BJ (cell line): ENCODE data around the gene PRR15. TPM values are rescaled to one million over a fixed set of nuclear protein-coding genes. Genes with fewer than 3 reads are reported as not detected.

ENCODE experiments used
- CTCF ChIA-PET: fragments of 350-600 bp; formaldehyde crosslinking; extraction: SDS; loops from one replicate; lab custom pipeline; 2021; ENCODE audit warnings: antibody characterized with exemption, inconsistent platforms; lab: Yijun Ruan, JAX
- POLR2A ChIA-PET: fragments of 300-600 bp; sonication (Branson Sonifier 250); formaldehyde crosslinking; extraction: SDS; loops from one replicate; lab custom pipeline; 2021; ENCODE audit warnings: antibody characterized with exemption; lab: Charles Lee
- DNase-seq: peaks from one replicate; pipeline ENCODE4 v3.0.0-alpha.2; 2011; ENCODE audit warnings: low read depth
- H3K27me3 ChIP-seq: 2 replicates; pipeline ENCODE4 v1.6.0; 2011; ENCODE audit warnings: low read length; ENCODE audit not compliant: control insufficient read depth, insufficient read depth
- H3K36me3 ChIP-seq: 2 replicates; pipeline ENCODE4 v1.5.1; 2011; ENCODE audit warnings: low read length; ENCODE audit not compliant: control insufficient read depth, insufficient read depth
- H3K4me3 ChIP-seq: 2 replicates; pipeline ENCODE4 v1.5.1; 2011; ENCODE audit warnings: low read depth, mild to moderate bottlenecking, control low read depth, low read length
- CTCF ChIP-seq: IDR thresholded peaks from 2 replicates; pipeline ENCODE4 v1.5.1; 2011; ENCODE audit warnings: low read depth, mild to moderate bottlenecking, control low read depth, inconsistent platforms, low read length, moderate library complexity; ENCODE audit not compliant: insufficient read depth
- polyA plus RNA-seq: library from polyadenylated mRNA; depleted of rRNA; stranded (reverse); fragments of >200 nt; gene quantifications from 2 replicates; pipeline ENCODE4 v1.2.3, GENCODE V29; 2011

PRR15 gene
- polyA plus RNA-seq, 1 experiment, result 0.63 TPM

- Histone ChIP-seq H3K27me3 (no peaks in the 10 kb centered on the region), H3K4me3 (no peak overlapping the region), H3K36me3 (no peaks in the 10 kb centered on the region)
- no peak for TF ChIP-seq CTCF
- DNase-seq, result no peak
- ChIA-PET POLR2A (no interaction called here), CTCF (interaction anchor here (1.4 kb wide), 1 partner anchor 50 kb away, joined by 3 read pairs; no protein-coding TSS in a partner anchor)
These were observed 25.2 kb upstream of the PRR15 start for GRCh38 chr7:29538389-29538788.

- ChIA-PET CTCF (interaction anchor here (1.4 kb wide), 1 partner anchor 97 kb away, joined by 4 read pairs; no protein-coding TSS in a partner anchor), POLR2A (no interaction called here)
- no peaks in the 10 kb centered on the region for H3K36me3 ChIP-seq
- no peak for DNase-seq
- H3K4me3 ChIP-seq, result no peak overlapping the region
- no peak for TF ChIP-seq CTCF
- H3K27me3 ChIP-seq, result no peaks in the 10 kb centered on the region
These were observed 24.2 kb upstream of the PRR15 start for GRCh38 chr7:29539471-29539870.

- Histone ChIP-seq H3K27me3 (peaks cover 2% of the 10 kb centered on the region; the same call in 1 of the 2 replicates), H3K4me3 (no peak overlapping the region), H3K36me3 (no peaks in the 10 kb centered on the region)
- ChIA-PET POLR2A (no interaction called here), CTCF (no interaction called here)
- TF ChIP-seq CTCF, result no peak
- DNase-seq, result no peak
These were observed 16.2 kb upstream of the PRR15 start for GRCh38 chr7:29547421-29547820.

- no peak overlapping the region for H3K4me3 ChIP-seq
- TF ChIP-seq CTCF, result no peak
- no peaks in the 10 kb centered on the region for H3K36me3 ChIP-seq
- no peak for DNase-seq
- POLR2A ChIA-PET, result no interaction called here
- CTCF ChIA-PET, result no interaction called here
- H3K27me3 ChIP-seq, result peaks cover 2% of the 10 kb centered on the region; the same call in 1 of the 2 replicates
These were observed 14.8 kb upstream of the PRR15 start for GRCh38 chr7:29548823-29549222.

- no peaks in the 10 kb centered on the region; the same call in 1 of the 2 replicates for H3K27me3 ChIP-seq
- ChIA-PET CTCF (interaction anchor here (0.9 to 1.0 kb wide), 2 partner anchors 9 to 26 kb away, joined by 3 read pairs; no protein-coding TSS in a partner anchor), POLR2A (no interaction called here)
- no peak for DNase-seq
- TF ChIP-seq CTCF, result no peak
- H3K36me3 ChIP-seq, result no peaks in the 10 kb centered on the region
- H3K4me3 ChIP-seq, result no peak overlapping the region
These were observed 11.2 kb upstream of the PRR15 start for GRCh38 chr7:29552392-29552791.
